ENCODE results near the gene RNF208. TPM values are rescaled to one million over a fixed set of nuclear protein-coding genes. Genes with fewer than 3 reads are reported as not detected.

Gene RNF208
- polyA plus RNA-seq, 1 donor: 11.0 TPM

DNA sequence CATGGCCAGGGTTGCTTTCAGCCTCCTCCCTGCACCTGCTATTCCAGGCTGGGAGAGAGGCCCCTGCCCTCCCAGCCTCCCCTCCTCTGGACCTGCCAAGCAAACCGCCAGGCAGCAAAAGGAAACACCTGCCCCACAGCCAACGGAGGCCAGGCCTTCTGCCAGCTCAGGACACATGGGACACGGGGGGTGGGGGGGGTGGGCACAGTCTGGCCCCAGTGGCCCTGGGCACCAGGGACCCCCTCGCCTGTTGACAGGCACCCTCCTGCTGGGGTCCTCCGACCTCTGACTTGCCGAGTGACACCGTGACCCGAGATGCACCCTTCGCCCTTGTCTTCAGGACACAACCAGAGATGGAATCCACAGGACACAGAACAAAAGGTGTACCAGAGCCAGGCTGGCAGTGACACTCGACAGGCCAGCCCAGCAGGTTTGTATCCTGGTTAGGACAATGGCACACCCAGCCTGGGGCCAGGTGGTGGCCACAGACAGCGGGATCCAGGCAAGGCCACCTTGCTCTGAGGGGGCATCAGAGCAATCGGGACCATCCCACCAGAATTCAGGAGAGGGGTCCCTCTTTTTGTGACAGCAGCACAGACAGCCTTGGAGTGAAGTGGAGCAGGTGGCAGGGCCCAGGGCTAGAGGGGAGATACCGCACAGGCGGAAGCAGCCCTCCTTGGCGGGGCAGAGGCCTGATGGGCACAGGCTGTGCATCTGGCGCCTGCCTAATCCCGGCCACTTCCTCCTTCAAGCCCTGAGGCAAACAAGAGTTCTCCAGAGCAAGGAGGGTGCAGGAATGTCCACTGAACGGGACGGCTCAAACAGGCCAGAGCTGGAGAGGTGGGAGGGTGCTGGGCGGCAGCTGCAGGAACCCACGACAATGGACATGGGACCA is 48.9 kb downstream of the RNF208 start:
- H3K4me3 ChIP-seq (ENCODE audit: low read length): no peak overlapping the region
- peaks cover 4% of the 10 kb centered on the region for H3K36me3 ChIP-seq (ENCODE audit: control insufficient read depth, insufficient read depth, low read length)
- DNase-seq: no peak
- H3K27me3 ChIP-seq (ENCODE audit: control insufficient read depth, insufficient read depth, low read length): peaks cover 54% of the 10 kb centered on the region
- peaks cover 9% of the 10 kb centered on the region for H3K4me1 ChIP-seq (ENCODE audit: control insufficient read depth, insufficient read depth, low read length)
- WGBS (ENCODE audit: insufficient coverage, low lambda C conversion rate): no CpG with 5 or more reads among the region's 21 CpGs
- H3K9me3 ChIP-seq (ENCODE audit: control insufficient read depth, low read depth, low read length): peaks cover 11% of the 10 kb centered on the region
- no peak overlapping the region for H3K27ac ChIP-seq (ENCODE audit: low read length)

DNA sequence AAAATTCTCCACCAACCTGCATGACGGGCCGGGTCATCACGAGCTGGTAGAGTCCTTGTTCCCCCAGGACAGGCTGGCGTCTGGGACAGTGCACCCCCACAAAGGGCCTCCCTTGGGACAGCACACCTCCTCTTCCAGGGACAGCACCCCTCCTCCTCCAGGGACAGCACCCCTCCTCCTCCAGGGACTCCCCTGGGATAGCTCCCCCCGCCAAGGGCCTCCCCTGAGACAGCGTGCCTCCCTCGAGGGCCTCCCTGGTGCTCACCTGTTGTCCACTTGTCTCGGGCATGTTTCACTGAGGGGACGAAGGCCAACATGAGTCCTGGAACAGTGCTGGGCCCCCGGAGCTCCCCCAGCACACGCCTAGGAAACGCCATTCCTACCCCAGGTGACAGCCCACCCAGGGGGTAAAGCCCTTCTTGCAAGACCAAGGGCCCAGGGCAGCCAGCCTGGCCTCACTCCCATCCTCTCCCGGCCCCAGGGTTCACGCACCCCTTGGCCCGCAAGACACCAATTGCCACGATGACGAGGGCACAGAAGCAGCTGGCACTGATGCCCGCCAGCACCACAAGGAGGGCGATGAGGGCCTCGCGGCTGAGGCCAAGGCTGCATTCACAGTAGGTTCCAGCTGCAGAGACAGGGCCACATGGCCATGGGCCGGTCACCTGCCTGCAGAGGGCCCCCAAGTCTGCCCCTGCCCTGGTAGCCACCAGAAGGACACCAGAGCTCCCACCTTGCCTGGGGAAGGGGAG is 50.7 kb downstream of the RNF208 start:
- no peak overlapping the region for H3K4me3 ChIP-seq (ENCODE audit: low read length)
- no peak overlapping the region for H3K27ac ChIP-seq (ENCODE audit: low read length)
- DNase-seq: no peak
- peaks cover 11% of the 10 kb centered on the region for H3K9me3 ChIP-seq (ENCODE audit: control insufficient read depth, low read depth, low read length)
- no peaks in the 10 kb centered on the region for H3K36me3 ChIP-seq (ENCODE audit: control insufficient read depth, insufficient read depth, low read length)
- no CpG with 5 or more reads among the region's 22 CpGs for WGBS (ENCODE audit: insufficient coverage, low lambda C conversion rate)
- H3K4me1 ChIP-seq (ENCODE audit: control insufficient read depth, insufficient read depth, low read length): peaks cover 12% of the 10 kb centered on the region
- H3K27me3 ChIP-seq (ENCODE audit: control insufficient read depth, insufficient read depth, low read length): peaks cover 73% of the 10 kb centered on the region

DNA sequence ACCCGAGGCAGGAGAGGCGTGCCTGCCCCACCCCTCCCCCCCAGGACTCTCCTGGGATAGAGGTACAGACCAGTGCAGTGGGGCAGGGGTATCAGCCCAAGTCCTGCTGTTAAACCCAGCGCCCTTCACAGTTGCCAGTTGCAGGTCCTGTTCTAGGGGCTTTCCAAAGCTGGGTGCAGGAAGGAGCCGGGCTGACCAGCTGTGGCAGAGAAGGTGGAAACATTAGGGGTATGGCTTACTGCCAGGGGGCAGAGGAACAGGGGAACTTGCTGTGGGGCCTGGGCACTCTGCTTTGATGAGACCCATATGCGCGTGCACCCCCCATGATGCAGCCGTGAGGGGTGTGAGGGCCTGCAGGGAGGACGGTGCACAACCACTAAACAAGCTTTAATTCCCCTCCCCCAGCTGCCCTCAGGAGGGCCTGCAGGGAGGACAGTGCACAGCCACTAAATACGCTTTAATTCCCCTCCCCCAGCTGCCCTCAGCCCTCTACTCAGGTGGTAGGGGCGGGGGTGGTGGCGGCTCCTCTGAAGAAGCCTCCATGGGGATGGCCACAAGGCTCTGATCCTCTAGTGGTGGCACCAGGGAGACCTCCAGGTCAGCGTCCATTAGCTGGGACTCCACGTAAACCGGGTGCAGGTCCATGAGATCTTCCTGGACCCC is 51.4 kb downstream of the RNF208 start:
- Histone ChIP-seq H3K36me3 (ENCODE audit: control insufficient read depth, insufficient read depth, low read length) (no peaks in the 10 kb centered on the region), H3K9me3 (ENCODE audit: control insufficient read depth, low read depth, low read length) (peaks cover 13% of the 10 kb centered on the region), H3K27me3 (ENCODE audit: control insufficient read depth, insufficient read depth, low read length) (peaks cover 80% of the 10 kb centered on the region), H3K4me3 (ENCODE audit: low read length) (no peak overlapping the region), H3K27ac (ENCODE audit: low read length) (no peak overlapping the region), H3K4me1 (ENCODE audit: control insufficient read depth, insufficient read depth, low read length) (peaks cover 12% of the 10 kb centered on the region)
- WGBS (ENCODE audit: insufficient coverage, low lambda C conversion rate): no CpG with 5 or more reads among the region's 14 CpGs
- DNase-seq: no peak

Other genes starting within 250 kb of the RNF208 start
- 4.6 TPM for gene PTGDS, start 244.7 kb downstream of the RNF208 start, polyA plus RNA-seq
- 0.09 TPM for gene LCNL1, start 239.2 kb downstream of the RNF208 start, polyA plus RNA-seq
- 38.9 TPM for gene PAXX, start 229.8 kb downstream of the RNF208 start, polyA plus RNA-seq
- gene CLIC3, start 225.7 kb downstream of the RNF208 start, polyA plus RNA-seq: 3.6 TPM
- 25.3 TPM for gene ABCA2, start 194.0 kb downstream of the RNF208 start, polyA plus RNA-seq
- gene FUT7, start 190.2 kb downstream of the RNF208 start, polyA plus RNA-seq: 0.69 TPM
- gene NPDC1, start 176.1 kb downstream of the RNF208 start, polyA plus RNA-seq: 42.7 TPM
- gene ENTPD2, start 168.2 kb downstream of the RNF208 start, polyA plus RNA-seq: 9.9 TPM
- 12.1 TPM for gene SAPCD2, start 151.7 kb downstream of the RNF208 start, polyA plus RNA-seq
- 32.4 TPM for gene UAP1L1, start 144.7 kb downstream of the RNF208 start, polyA plus RNA-seq
- gene MAN1B1, start 135.3 kb downstream of the RNF208 start, polyA plus RNA-seq: 39.5 TPM
- 196 TPM for gene DPP7, start 107.5 kb downstream of the RNF208 start, polyA plus RNA-seq
- gene GRIN1, start 83.1 kb downstream of the RNF208 start, polyA plus RNA-seq: 2.6 TPM
- 12.0 TPM for gene LRRC26, start 52.2 kb downstream of the RNF208 start, polyA plus RNA-seq
- not detected for gene TMEM210, start 50.2 kb downstream of the RNF208 start, polyA plus RNA-seq
- 47.0 TPM for gene ANAPC2, start 33.7 kb downstream of the RNF208 start, polyA plus RNA-seq
- 66.0 TPM for gene SSNA1, start 33.6 kb downstream of the RNF208 start, polyA plus RNA-seq
- 32.1 TPM for gene TPRN, start 21.5 kb downstream of the RNF208 start, polyA plus RNA-seq
- 33.1 TPM for gene TMEM203, start 16.6 kb downstream of the RNF208 start, polyA plus RNA-seq
- 12.1 TPM for gene NDOR1, start 16.5 kb downstream of the RNF208 start, polyA plus RNA-seq
- gene CYSRT1, start 2.9 kb upstream of the RNF208 start, polyA plus RNA-seq: 71.7 TPM
- 87.5 TPM for gene RNF224, start 5.3 kb upstream of the RNF208 start, polyA plus RNA-seq
- 36.9 TPM for gene SLC34A3, start 8.7 kb upstream of the RNF208 start, polyA plus RNA-seq
- gene TUBB4B, start 19.0 kb upstream of the RNF208 start, polyA plus RNA-seq: 402 TPM
- 3.4 TPM for gene STPG3, start 29.0 kb upstream of the RNF208 start, polyA plus RNA-seq
- gene NELFB, start 33.1 kb upstream of the RNF208 start, polyA plus RNA-seq: 45.9 TPM
- gene TOR4A, start 55.5 kb upstream of the RNF208 start, polyA plus RNA-seq: 18.4 TPM
- gene NRARP, start 80.0 kb upstream of the RNF208 start, polyA plus RNA-seq: 32.4 TPM
- 36.5 TPM for gene EXD3, start 200.9 kb upstream of the RNF208 start, polyA plus RNA-seq
- gene NOXA1, start 201.2 kb upstream of the RNF208 start, polyA plus RNA-seq: 11.8 TPM
- 14.2 TPM for gene ENTPD8, start 219.1 kb upstream of the RNF208 start, polyA plus RNA-seq
- 33.4 TPM for gene NSMF, start 237.1 kb upstream of the RNF208 start, polyA plus RNA-seq